ENCODE data around the gene CORO2B. TPM values are rescaled to one million over a fixed set of nuclear protein-coding genes. Genes with fewer than 3 reads are reported as not detected.

Gene CORO2B
- total RNA-seq, 8 experiments from 2014 or later: 2.1 to 28.3 (median 16.4) TPM

- Histone ChIP-seq H3K27ac (no peak overlapping the region), H3K4me3 (no peak overlapping the region), H3K4me1 (replicated peaks in 1 of 2) (peaks cover 19 to 48% of the 10 kb centered on the region in 2 donors)
- peak in 3 of 8 experiments; percentile 5 to 58 (median 15) for ATAC-seq (replicated peaks in 6 of 8)
- WGBS, 10 experiments: 43 to 100% (median 84%) methylated on average over 1 to 3 of the region's 15 CpGs; no CpG with 5 or more reads in 4 of the 10 experiments
- in situ Hi-C loops (cut with MboI; ENCODE audit: low pct_unique_long_range_greater_than_20kb in 2 of 9, low sequenced_read_pairs in 9 of 9, unreplicated experiment in 9 of 9): no loop called here
Observed at GRCh38 chr15:68589783-68590710, 11.3 kb downstream of the CORO2B start.

GRCh38 chr15:68590721-68591389 lies 12.1 kb downstream of the CORO2B start:
- Histone ChIP-seq H3K4me1 (replicated peaks in 1 of 2) (peaks cover 19 to 48% of the 10 kb centered on the region in 2 donors), H3K27ac (no peak overlapping the region), H3K4me3 (no peak overlapping the region)
- in situ Hi-C loops (cut with MboI; ENCODE audit: low pct_unique_long_range_greater_than_20kb in 2 of 9, low sequenced_read_pairs in 9 of 9, unreplicated experiment in 9 of 9): no loop called here
- 20 to 100% (median 83%) methylated on average over 1 to 7 of the region's 9 CpGs; no CpG with 5 or more reads in 1 of the 10 experiments for WGBS, 10 experiments
- peak in 2 of 8 experiments; percentile 19 to 24 for ATAC-seq (replicated peaks in 6 of 8)

GRCh38 chr15:68592054-68592453 lies 13.3 kb downstream of the CORO2B start:
- Histone ChIP-seq H3K4me3 (no peak overlapping the region), H3K4me1 (replicated peaks in 1 of 2) (peaks cover 30 to 56% of the 10 kb centered on the region in 2 donors), H3K27ac (no peak overlapping the region)
- in situ Hi-C loops (cut with MboI; ENCODE audit: low pct_unique_long_range_greater_than_20kb in 2 of 9, low sequenced_read_pairs in 9 of 9, unreplicated experiment in 9 of 9): no loop called here
- ATAC-seq (replicated peaks in 6 of 8): no peak
- WGBS, 10 experiments: 90 to 100% (median 94%) methylated on average over 1 to 3 of the region's 4 CpGs; no CpG with 5 or more reads in 7 of the 10 experiments

- Histone ChIP-seq H3K27ac (no peak overlapping the region), H3K4me3 (no peak overlapping the region), H3K4me1 (replicated peaks in 1 of 2) (peaks cover 35 to 61% of the 10 kb centered on the region in 2 donors)
- ATAC-seq (replicated peaks in 6 of 8): peak in 2 of 8 experiments; percentile 46 to 94
- 79 to 100% (median 93%) methylated on average over 1 to 3 of the region's 3 CpGs; no CpG with 5 or more reads in 4 of the 10 experiments for WGBS, 10 experiments
- in situ Hi-C loops (cut with MboI; ENCODE audit: low pct_unique_long_range_greater_than_20kb in 2 of 9, low sequenced_read_pairs in 9 of 9, unreplicated experiment in 9 of 9): no loop called here
Observed at GRCh38 chr15:68592544-68592943, 13.8 kb downstream of the CORO2B start.

- Histone ChIP-seq H3K4me3 (no peak overlapping the region), H3K27ac (no peak overlapping the region), H3K4me1 (replicated peaks in 1 of 2) (peaks cover 43 to 68% of the 10 kb centered on the region in 2 donors)
- ATAC-seq (replicated peaks in 6 of 8): no peak
- 0 to 80% (median 47%) methylated on average over 1 of the region's 1 CpG; no CpG with 5 or more reads in 6 of the 10 experiments for WGBS, 10 experiments
- in situ Hi-C loops (cut with MboI; ENCODE audit: low pct_unique_long_range_greater_than_20kb in 2 of 9, low sequenced_read_pairs in 9 of 9, unreplicated experiment in 9 of 9): no loop called here
Observed at GRCh38 chr15:68593341-68593740, 14.5 kb downstream of the CORO2B start.

GRCh38 chr15:68593828-68594532 lies 15.2 kb downstream of the CORO2B start:
- no peak for ATAC-seq (replicated peaks in 6 of 8)
- Histone ChIP-seq H3K4me1 (replicated peaks in 1 of 2) (peaks cover 49 to 74% of the 10 kb centered on the region in 2 donors), H3K4me3 (no peak overlapping the region), H3K27ac (no peak overlapping the region)
- 53 to 100% (median 86%) methylated on average over 1 to 3 of the region's 5 CpGs; no CpG with 5 or more reads in 1 of the 10 experiments for WGBS, 10 experiments
- in situ Hi-C loops (cut with MboI; ENCODE audit: low pct_unique_long_range_greater_than_20kb in 2 of 9, low sequenced_read_pairs in 9 of 9, unreplicated experiment in 9 of 9): no loop called here

DNA sequence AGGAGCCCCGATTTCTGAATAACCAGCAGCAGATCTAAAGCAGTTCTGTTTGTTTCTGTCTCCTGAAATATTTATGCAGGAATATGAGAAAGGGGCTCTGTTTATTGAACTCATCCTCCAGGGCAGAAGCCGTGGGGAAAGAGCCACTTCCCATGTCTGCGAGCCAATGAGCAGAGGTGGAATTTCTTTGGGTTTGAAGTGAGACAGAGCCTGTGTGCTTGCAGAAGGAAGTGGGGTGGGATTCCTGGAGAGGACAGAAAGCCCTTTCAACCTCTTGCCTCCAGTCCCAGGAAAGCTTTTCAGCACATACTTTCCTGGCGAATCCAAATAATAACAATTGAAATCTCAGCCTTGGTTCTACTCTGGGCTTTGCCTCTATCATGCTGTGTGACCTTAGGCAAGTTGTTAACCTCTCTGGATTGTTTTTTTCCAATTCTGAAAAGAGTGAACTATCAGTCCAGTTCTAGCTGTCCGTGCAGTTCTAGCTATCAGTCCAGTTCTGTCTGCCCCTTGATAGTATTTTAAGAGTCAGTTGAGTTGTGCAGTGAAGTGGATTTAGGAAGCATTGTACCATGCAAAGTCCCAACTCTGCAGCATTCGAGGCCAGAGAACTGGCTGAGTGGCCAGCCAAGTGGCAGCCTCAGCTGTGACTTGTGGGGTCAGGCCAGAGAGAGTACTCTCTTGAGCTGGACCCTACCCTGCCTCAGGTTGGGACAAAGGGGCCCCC lies 15.9 kb downstream of the CORO2B start:
- in situ Hi-C loops (cut with MboI; ENCODE audit: low pct_unique_long_range_greater_than_20kb in 2 of 9, low sequenced_read_pairs in 9 of 9, unreplicated experiment in 9 of 9): no loop called here
- no peak overlapping the region for H3K27ac ChIP-seq
- peak in 1 of 8 experiments; percentile 40 for ATAC-seq (replicated peaks in 6 of 8)
- peaks cover 56 to 75% of the 10 kb centered on the region in 2 donors for H3K4me1 ChIP-seq (replicated peaks in 1 of 2)
- H3K4me3 ChIP-seq: no peak overlapping the region
- WGBS, 10 experiments: 33 to 100% (median 83%) methylated on average over 1 to 4 of the region's 6 CpGs; no CpG with 5 or more reads in 5 of the 10 experiments

GRCh38 chr15:68595260-68595564 lies 16.4 kb downstream of the CORO2B start:
- H3K4me3 ChIP-seq: no peak overlapping the region
- H3K27ac ChIP-seq: peak overlapping the region in 1 of 2 donors; percentile 48
- H3K4me1 ChIP-seq (replicated peaks in 1 of 2): peaks cover 61 to 73% of the 10 kb centered on the region in 2 donors
- no peak for ATAC-seq (replicated peaks in 6 of 8)
- in situ Hi-C loops (cut with MboI; ENCODE audit: low pct_unique_long_range_greater_than_20kb in 2 of 9, low sequenced_read_pairs in 9 of 9, unreplicated experiment in 9 of 9): no loop called here
- 100% methylated on average over 2 of the region's 3 CpGs; no CpG with 5 or more reads in 9 of the 10 experiments for WGBS, 10 experiments

- Histone ChIP-seq H3K4me1 (replicated peaks in 1 of 2) (peaks cover 62 to 75% of the 10 kb centered on the region in 2 donors), H3K4me3 (no peak overlapping the region), H3K27ac (peak overlapping the region in 1 of 2 donors; percentile 48)
- in situ Hi-C loops (cut with MboI; ENCODE audit: low pct_unique_long_range_greater_than_20kb in 2 of 9, low sequenced_read_pairs in 9 of 9, unreplicated experiment in 9 of 9): no loop called here
- 60 to 92% (median 90%) methylated on average over 1 to 3 of the region's 17 CpGs; no CpG with 5 or more reads in 7 of the 10 experiments for WGBS, 10 experiments
- ATAC-seq (replicated peaks in 6 of 8): no peak
Observed at GRCh38 chr15:68595761-68596160, 17.0 kb downstream of the CORO2B start.

DNA sequence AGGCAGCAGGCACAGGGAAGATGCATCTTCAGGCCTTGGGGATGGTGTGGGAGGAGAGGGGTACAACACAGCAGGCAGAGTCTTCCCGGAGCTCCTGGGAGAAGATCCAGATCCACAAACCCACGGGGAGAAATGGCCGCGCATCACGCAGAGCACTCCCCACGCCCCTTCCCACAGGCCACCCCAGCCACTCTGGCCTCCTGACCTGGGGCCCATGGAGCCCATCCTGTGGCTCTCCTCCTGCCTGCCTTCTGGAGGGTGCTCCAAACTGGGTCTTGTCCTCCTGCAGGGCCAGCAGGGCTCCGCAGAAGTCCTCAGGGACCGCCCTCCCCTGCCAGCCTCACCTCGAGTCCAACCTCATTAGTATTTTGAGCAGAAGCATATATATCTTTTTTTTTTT lies 17.9 kb downstream of the CORO2B start:
- no peak overlapping the region for H3K4me3 ChIP-seq
- in situ Hi-C loops (cut with MboI; ENCODE audit: low pct_unique_long_range_greater_than_20kb in 2 of 9, low sequenced_read_pairs in 9 of 9, unreplicated experiment in 9 of 9): no loop called here
- ATAC-seq (replicated peaks in 6 of 8): no peak
- peak overlapping the region; percentile 5 to 71 for H3K27ac ChIP-seq
- H3K4me1 ChIP-seq (replicated peaks in 1 of 2): peaks cover 69 to 81% of the 10 kb centered on the region in 2 donors
- WGBS, 10 experiments: 70 to 100% (median 79%) methylated on average over 2 to 6 of the region's 9 CpGs; no CpG with 5 or more reads in 5 of the 10 experiments

GRCh38 chr15:68597581-68597980 lies 18.8 kb downstream of the CORO2B start:
- 40 to 100% (median 91%) methylated on average over 1 to 4 of the region's 5 CpGs for WGBS, 10 experiments
- no peak for ATAC-seq (replicated peaks in 6 of 8)
- peak overlapping the region in 1 of 2 donors; percentile 71 for H3K27ac ChIP-seq

More at GRCh38 chr15:68597581-68597980, 18.8 kb downstream of the CORO2B start:
- H3K4me1 ChIP-seq (replicated peaks in 1 of 2): peaks cover 78 to 90% of the 10 kb centered on the region in 2 donors
- in situ Hi-C loops (cut with MboI; ENCODE audit: low pct_unique_long_range_greater_than_20kb in 2 of 9, low sequenced_read_pairs in 9 of 9, unreplicated experiment in 9 of 9): no loop called here
- no peak overlapping the region for H3K4me3 ChIP-seq
